Ovary (tissue), 3 donors: ENCODE measurements around the gene AJUBA.

Experiments
- EP300 ChIP-seq: sonication (generic); formaldehyde crosslinking; IDR thresholded peaks from one replicate; pipeline ENCODE4 v1.6.1; 2017; ENCODE audit warnings: antibody characterized with exemption
- POLR2A ChIP-seq: fragments of 450-650 bp; IDR thresholded peaks from one replicate; pipeline ENCODE4 v1.6.1; 2017; ENCODE audit warnings: antibody characterized with exemption, mild to moderate bottlenecking, moderate library complexity
- TF ChIP-seq, protein P1 (sequence below), 3 donors: fragments of 450-650 bp in 2 of 3; fragments of 200-600 bp in 1 of 3; IDR thresholded peaks; one replicate each; pipeline versions ENCODE4 v1.5.1 to v1.8.0; 2016 to 2022; ENCODE audit warnings: antibody characterized with exemption in 3 of 3, mild to moderate bottlenecking in 1 of 3
- donor health status: DM: no; HTN: no; CAD: no.

DNA sequence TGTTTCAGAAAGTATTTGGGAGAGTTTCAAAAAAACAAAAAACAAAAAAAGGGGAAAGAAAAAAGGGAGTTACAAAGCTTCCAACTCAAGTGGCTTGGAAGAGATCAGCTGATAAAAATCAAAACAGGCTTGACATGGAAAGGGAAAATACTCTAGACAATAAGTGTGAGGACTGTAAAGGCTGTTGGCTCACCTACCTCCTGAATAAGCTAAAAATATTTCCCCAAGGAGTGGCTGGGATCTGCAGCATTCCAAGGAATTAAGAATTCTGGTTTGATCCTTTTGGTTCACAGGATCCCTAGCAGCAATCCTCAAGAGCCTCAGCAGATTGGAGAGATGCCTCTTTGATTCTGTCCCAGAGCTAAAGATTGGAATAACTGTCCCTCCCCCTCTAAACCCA, 11.2 kb upstream of the AJUBA start:
- TF ChIP-seq, protein P1, sequence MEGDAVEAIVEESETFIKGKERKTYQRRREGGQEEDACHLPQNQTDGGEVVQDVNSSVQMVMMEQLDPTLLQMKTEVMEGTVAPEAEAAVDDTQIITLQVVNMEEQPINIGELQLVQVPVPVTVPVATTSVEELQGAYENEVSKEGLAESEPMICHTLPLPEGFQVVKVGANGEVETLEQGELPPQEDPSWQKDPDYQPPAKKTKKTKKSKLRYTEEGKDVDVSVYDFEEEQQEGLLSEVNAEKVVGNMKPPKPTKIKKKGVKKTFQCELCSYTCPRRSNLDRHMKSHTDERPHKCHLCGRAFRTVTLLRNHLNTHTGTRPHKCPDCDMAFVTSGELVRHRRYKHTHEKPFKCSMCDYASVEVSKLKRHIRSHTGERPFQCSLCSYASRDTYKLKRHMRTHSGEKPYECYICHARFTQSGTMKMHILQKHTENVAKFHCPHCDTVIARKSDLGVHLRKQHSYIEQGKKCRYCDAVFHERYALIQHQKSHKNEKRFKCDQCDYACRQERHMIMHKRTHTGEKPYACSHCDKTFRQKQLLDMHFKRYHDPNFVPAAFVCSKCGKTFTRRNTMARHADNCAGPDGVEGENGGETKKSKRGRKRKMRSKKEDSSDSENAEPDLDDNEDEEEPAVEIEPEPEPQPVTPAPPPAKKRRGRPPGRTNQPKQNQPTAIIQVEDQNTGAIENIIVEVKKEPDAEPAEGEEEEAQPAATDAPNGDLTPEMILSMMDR (IDR thresholded peaks at IDR 0.05), result no peak
- TF ChIP-seq POLR2A (no peak), EP300 (no peak)
